Naive thymus-derived CD4-positive, alpha-beta T cell (primary cell): Measurements from ENCODE around the gene MACROD2. TPM values are rescaled to one million over a fixed set of nuclear protein-coding genes. Genes with fewer than 3 reads are reported as not detected.

Experiments used
- ATAC-seq: fragments of 150-1000 bp; cut with Tn5 transposase; 2 replicates; pipeline ENCODE4 v1.10.0; 2021; ENCODE audit warnings: mild to moderate bottlenecking, moderate library complexity
- CTCF ChIA-PET: fragments of 350-600 bp; sonication (Branson Sonifier 250); formaldehyde crosslinking; loops from one replicate; lab custom pipeline; 2021; ENCODE audit warnings: antibody characterized with exemption; lab: Charles Lee
- POLR2A ChIA-PET: fragments of 350-600 bp; sonication (Branson Sonifier 250); formaldehyde crosslinking; loops from one replicate; lab custom pipeline; 2021; ENCODE audit warnings: antibody characterized with exemption, inconsistent platforms; lab: Charles Lee
- DNase-seq, 9 donors: peaks; one replicate each; pipeline versions ENCODE4 v3.0.0 to v3.0.0-alpha.2; 2020 to 2022; ENCODE audit warnings: mixed read lengths in 1 of 9
- H3K27ac ChIP-seq: one replicate; pipeline ENCODE4 v1.7.0; 2013; ENCODE audit warnings: mild to moderate bottlenecking, low read depth, low read length, moderate library complexity
- H3K27me3 ChIP-seq, 2 donors: one replicate each; pipeline ENCODE4 v1.7.0; 2013; ENCODE audit warnings: low read length in 2 of 2, mild to moderate bottlenecking in 2 of 2, moderate library complexity in 2 of 2; ENCODE audit not compliant: control insufficient read depth in 2 of 2, insufficient read depth in 2 of 2
- H3K36me3 ChIP-seq, 3 experiments: 1 replicate in 2 of 3; 2 replicates in 1 of 3; pipeline ENCODE4 v1.7.0; 2013; ENCODE audit warnings: low read length in 3 of 3, mild to moderate bottlenecking in 3 of 3, moderate library complexity in 1 of 3; ENCODE audit not compliant: insufficient read depth in 3 of 3, control insufficient read depth in 2 of 3
- H3K4me1 ChIP-seq, 2 donors: one replicate each; pipeline ENCODE4 v1.7.0; 2013; ENCODE audit warnings: low read length in 2 of 2, mild to moderate bottlenecking in 2 of 2, moderate library complexity in 1 of 2; ENCODE audit not compliant: control insufficient read depth in 2 of 2, insufficient read depth in 2 of 2
- H3K4me3 ChIP-seq: 2 replicates; pipeline ENCODE4 v1.7.0; 2013; ENCODE audit warnings: mild to moderate bottlenecking, low read length
- H3K9me3 ChIP-seq, 3 experiments: 1 replicate in 2 of 3; 2 replicates in 1 of 3; pipeline ENCODE4 v1.7.0; 2013; ENCODE audit warnings: low read length in 3 of 3; ENCODE audit not compliant: control insufficient read depth in 2 of 3
- H3K27ac Mint-ChIP-seq, 9 donors: one replicate each; pipeline ENCODE4 v1.8.0; 2020 to 2022; ENCODE audit warnings: mixed read lengths in 9 of 9, mild to moderate bottlenecking in 8 of 9, moderate library complexity in 5 of 9, inconsistent platforms in 2 of 9
- H3K27me3 Mint-ChIP-seq, 5 donors: one replicate each; pipeline ENCODE4 v1.8.0; 2021 to 2022; ENCODE audit warnings: mixed read lengths in 5 of 5, mild to moderate bottlenecking in 1 of 5
- H3K36me3 Mint-ChIP-seq, 5 donors: one replicate each; pipeline ENCODE4 v1.8.0; 2020 to 2022; ENCODE audit warnings: mixed read lengths in 5 of 5, mild to moderate bottlenecking in 3 of 5, inconsistent platforms in 1 of 5
- H3K4me1 Mint-ChIP-seq, 7 donors: one replicate each; pipeline ENCODE4 v1.8.0; 2020 to 2022; ENCODE audit warnings: mixed read lengths in 7 of 7, mild to moderate bottlenecking in 3 of 7, inconsistent platforms in 1 of 7
- H3K4me3 Mint-ChIP-seq, 10 donors: one replicate each; pipeline ENCODE4 v1.8.0; 2020 to 2022; ENCODE audit warnings: mild to moderate bottlenecking in 10 of 10, mixed read lengths in 10 of 10, moderate library complexity in 6 of 10, inconsistent platforms in 2 of 10
- H3K9me3 Mint-ChIP-seq, 11 donors: one replicate each; pipeline ENCODE4 v1.8.0; 2020 to 2022; ENCODE audit warnings: mixed read lengths in 11 of 11, mild to moderate bottlenecking in 4 of 11, inconsistent platforms in 1 of 11, moderate library complexity in 1 of 11
- intact Hi-C, 2 donors: fragments of 100-400 bp; cut with micrococcal nuclease; formaldehyde crosslinking; loops; one replicate each; pipeline ENCODE4 v1.15.1; 2023
- polyA plus RNA-seq, 2 donors: library from polyadenylated mRNA; unstranded; fragments of 300-500 nt; fragmentation: Illumina TruSeq; gene quantifications; one replicate each; pipeline ENCODE4 v1.2.3, GENCODE V29; 2021
- total RNA-seq, 6 experiments: library from RNA in 5 of 6; stranded (reverse) in 5 of 6; gene quantifications; 1 replicate in 5 of 6; 2 replicates in 1 of 6; pipeline ENCODE4 v1.2.3 and lab custom pipeline; 2021 to 2026

Gene MACROD2
- total and polyA plus RNA-seq, 7 experiments from 2014 or later: 0.27 to 0.86 (median 0.34) TPM; not detected in 4

DNA sequence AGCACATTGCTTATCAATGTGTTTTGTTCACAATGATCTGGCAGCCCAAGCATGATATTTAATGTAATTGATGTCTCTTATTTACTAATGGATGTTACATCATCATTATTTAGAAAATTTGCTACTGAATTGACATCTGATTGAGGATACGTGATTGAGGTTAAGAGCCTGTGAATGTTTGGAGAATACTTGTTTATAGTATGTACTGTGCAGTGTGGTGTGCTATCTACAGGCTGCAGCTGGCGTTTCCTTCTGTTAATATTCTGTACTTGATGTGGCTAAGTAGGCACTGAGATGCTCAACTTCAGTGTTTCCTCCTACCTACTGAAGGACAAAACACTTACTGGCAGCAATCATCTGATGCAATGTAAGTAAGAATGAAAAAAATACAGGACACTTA, 1051.7 kb downstream of the MACROD2 start:
- no peaks in the 10 kb centered on the region for H3K27me3 Mint-ChIP-seq
- no peak for ATAC-seq
- ChIA-PET POLR2A (no interaction called here), CTCF (no interaction called here)
- peaks cover 0 to 21% (median 6%) of the 10 kb centered on the region in 11 donors for H3K9me3 Mint-ChIP-seq
- H3K27ac Mint-ChIP-seq: no peak overlapping the region
- H3K4me3 ChIP-seq: no peak overlapping the region
- H3K36me3 Mint-ChIP-seq: peaks cover 0 to 4% (median 0%) of the 10 kb centered on the region in 5 donors
- no peaks in the 10 kb centered on the region for H3K9me3 ChIP-seq
- H3K4me3 Mint-ChIP-seq: no peak overlapping the region
- intact Hi-C loops: no loop called here
- no peaks in the 10 kb centered on the region for H3K36me3 ChIP-seq
- no peaks in the 10 kb centered on the region for H3K4me1 Mint-ChIP-seq
- no peaks in the 10 kb centered on the region for H3K27me3 ChIP-seq
- H3K4me1 ChIP-seq: no peaks in the 10 kb centered on the region
- H3K27ac ChIP-seq: no peak overlapping the region
- no peak for DNase-seq

GRCh38 chr20:15047601-15048000, 1052.3 kb downstream of the MACROD2 start:
- H3K9me3 Mint-ChIP-seq: peaks cover 0 to 21% (median 6%) of the 10 kb centered on the region in 11 donors
- H3K4me1 Mint-ChIP-seq: no peaks in the 10 kb centered on the region
- no peak overlapping the region for H3K4me3 Mint-ChIP-seq
- H3K27ac Mint-ChIP-seq: no peak overlapping the region
- Histone ChIP-seq H3K36me3 (no peaks in the 10 kb centered on the region), H3K4me1 (no peaks in the 10 kb centered on the region), H3K27me3 (no peaks in the 10 kb centered on the region), H3K9me3 (no peaks in the 10 kb centered on the region), H3K27ac (no peak overlapping the region), H3K4me3 (no peak overlapping the region)
- POLR2A ChIA-PET: no interaction called here
- H3K36me3 Mint-ChIP-seq: peaks cover 0 to 4% (median 0%) of the 10 kb centered on the region in 5 donors
- DNase-seq (no peak), ATAC-seq (no peak)
- no peaks in the 10 kb centered on the region for H3K27me3 Mint-ChIP-seq
- intact Hi-C loops: no loop called here
- CTCF ChIA-PET: no interaction called here

DNA sequence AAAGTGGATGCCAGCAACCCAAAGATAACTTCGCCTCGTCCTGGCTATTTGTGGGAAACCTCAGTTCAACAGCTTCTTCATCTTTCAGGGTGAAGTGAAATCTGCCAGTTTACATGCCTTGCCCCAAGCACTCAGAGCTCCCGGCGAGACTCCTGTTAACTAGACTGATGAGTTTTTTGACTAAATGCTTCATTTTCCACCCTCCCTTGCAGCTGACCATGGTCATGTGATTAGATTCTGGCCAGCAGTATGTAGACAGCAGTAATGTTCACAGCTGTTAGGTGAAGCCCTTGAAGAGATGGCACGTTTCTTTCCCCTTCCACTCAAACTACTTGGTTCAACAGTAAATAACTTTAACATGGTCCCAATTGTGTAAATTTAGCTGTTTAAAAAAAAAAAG, 1060.9 kb downstream of the MACROD2 start:
- Mint-ChIP-seq H3K4me1 (no peaks in the 10 kb centered on the region), H3K27ac (no peak overlapping the region), H3K36me3 (no peaks in the 10 kb centered on the region), H3K27me3 (no peaks in the 10 kb centered on the region), H3K9me3 (peaks cover 0 to 12% (median under 1%) of the 10 kb centered on the region in 11 donors), H3K4me3 (no peak overlapping the region)
- Histone ChIP-seq H3K4me1 (no peaks in the 10 kb centered on the region), H3K36me3 (no peaks in the 10 kb centered on the region), H3K4me3 (no peak overlapping the region), H3K27ac (no peak overlapping the region), H3K9me3 (no peaks in the 10 kb centered on the region), H3K27me3 (no peaks in the 10 kb centered on the region)
- DNase-seq: no peak
- intact Hi-C loops: no loop called here
- POLR2A ChIA-PET: no interaction called here
- CTCF ChIA-PET: no interaction called here
- no peak for ATAC-seq

- H3K27ac ChIP-seq: no peak overlapping the region
- no peaks in the 10 kb centered on the region for H3K36me3 ChIP-seq
- H3K9me3 ChIP-seq: no peaks in the 10 kb centered on the region
- no peak for ATAC-seq
- ChIA-PET CTCF (no interaction called here), POLR2A (no interaction called here)
- Mint-ChIP-seq H3K27ac (no peak overlapping the region), H3K36me3 (no peaks in the 10 kb centered on the region), H3K4me3 (no peak overlapping the region), H3K9me3 (peaks cover 0 to 6% (median 3%) of the 10 kb centered on the region in 11 donors), H3K27me3 (no peaks in the 10 kb centered on the region), H3K4me1 (no peaks in the 10 kb centered on the region)
- intact Hi-C loops: no loop called here
- no peaks in the 10 kb centered on the region for H3K27me3 ChIP-seq
- H3K4me3 ChIP-seq: no peak overlapping the region
- H3K4me1 ChIP-seq: no peaks in the 10 kb centered on the region
- DNase-seq: no peak
Observed at GRCh38 chr20:15058841-15059240, 1063.5 kb downstream of the MACROD2 start.

DNA sequence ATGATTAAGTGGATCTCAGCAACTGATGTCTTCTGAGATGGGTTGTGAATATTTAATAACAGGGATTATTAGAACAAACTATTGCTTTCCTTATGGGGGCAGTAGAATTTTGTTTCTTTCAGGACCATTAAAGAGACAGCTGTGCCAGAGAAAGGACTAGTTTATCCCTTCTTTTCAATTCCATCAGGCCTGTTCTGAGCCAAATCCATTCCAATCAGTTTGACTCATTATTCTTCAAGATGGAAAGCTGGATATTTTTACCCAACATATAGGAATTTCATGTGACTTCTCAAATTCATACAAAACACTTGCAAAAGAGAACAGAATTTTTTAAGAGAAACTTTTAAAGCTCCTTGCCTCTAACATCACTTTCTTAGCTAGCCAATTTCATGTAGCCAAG, 1064.1 kb downstream of the MACROD2 start:
- Mint-ChIP-seq H3K4me3 (no peak overlapping the region), H3K4me1 (no peaks in the 10 kb centered on the region), H3K27me3 (no peaks in the 10 kb centered on the region), H3K9me3 (peaks cover 0 to 6% (median 3%) of the 10 kb centered on the region in 11 donors), H3K27ac (no peak overlapping the region), H3K36me3 (no peaks in the 10 kb centered on the region)
- ATAC-seq (no peak), DNase-seq (no peak)
- no peaks in the 10 kb centered on the region for H3K9me3 ChIP-seq
- no peak overlapping the region for H3K27ac ChIP-seq
- intact Hi-C loops: no loop called here
- no peaks in the 10 kb centered on the region for H3K27me3 ChIP-seq
- no peak overlapping the region for H3K4me3 ChIP-seq
- ChIA-PET POLR2A (no interaction called here), CTCF (no interaction called here)
- H3K36me3 ChIP-seq: no peaks in the 10 kb centered on the region
- no peaks in the 10 kb centered on the region for H3K4me1 ChIP-seq

DNA sequence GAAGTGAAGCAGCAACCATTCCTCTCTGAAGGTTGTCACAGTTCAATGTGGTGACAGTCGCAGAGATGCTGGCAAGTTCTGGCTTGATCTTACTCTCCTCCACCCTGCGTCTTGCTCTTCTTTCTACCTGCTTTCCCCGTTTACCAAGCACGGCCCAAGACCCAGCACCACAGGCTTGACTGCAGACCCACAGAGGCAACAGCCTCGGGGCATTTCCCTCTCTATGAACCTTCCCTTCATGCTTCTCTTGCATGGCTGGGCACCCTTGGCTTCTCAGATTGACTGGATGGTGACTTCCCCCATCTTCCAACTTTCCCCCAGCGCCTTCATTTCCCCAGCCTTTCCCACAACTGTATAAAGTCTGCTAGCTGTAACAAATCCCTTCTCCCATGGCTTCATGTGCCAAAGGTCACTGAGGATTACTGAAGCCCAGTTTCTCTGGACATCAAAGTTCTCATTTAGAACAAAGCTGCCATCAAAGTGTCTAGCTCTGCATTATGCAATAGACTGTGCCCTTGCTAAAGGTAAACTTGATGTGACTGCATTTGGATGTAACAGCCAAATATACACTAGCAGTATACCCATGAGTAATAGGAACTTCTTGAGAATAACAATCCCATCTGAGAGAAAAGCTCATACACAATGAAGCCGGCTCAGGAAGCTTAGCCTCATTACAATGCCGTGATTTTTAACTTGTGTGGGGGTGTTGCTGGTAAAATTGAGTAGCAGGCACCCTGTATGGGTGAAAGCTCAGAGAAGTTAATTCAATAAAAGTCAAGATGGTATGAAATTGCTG, 1065.1 kb downstream of the MACROD2 start:
- H3K27me3 ChIP-seq: no peaks in the 10 kb centered on the region
- CTCF ChIA-PET: interaction anchor here (0.6 kb wide), 1 partner anchor 9 kb away, joined by 3 read pairs; no protein-coding TSS in a partner anchor
- intact Hi-C loops: no loop called here
- H3K9me3 ChIP-seq: no peaks in the 10 kb centered on the region
- H3K9me3 Mint-ChIP-seq: peaks cover 0 to 6% (median 3%) of the 10 kb centered on the region in 11 donors
- no peaks in the 10 kb centered on the region for H3K36me3 ChIP-seq
- no peak overlapping the region for H3K27ac Mint-ChIP-seq
- no peaks in the 10 kb centered on the region for H3K4me1 Mint-ChIP-seq
- H3K36me3 Mint-ChIP-seq: no peaks in the 10 kb centered on the region
- no peak overlapping the region for H3K27ac ChIP-seq
- no peak overlapping the region for H3K4me3 Mint-ChIP-seq
- POLR2A ChIA-PET: no interaction called here
- no peaks in the 10 kb centered on the region for H3K4me1 ChIP-seq
- no peaks in the 10 kb centered on the region for H3K27me3 Mint-ChIP-seq
- no peak for ATAC-seq
- no peak overlapping the region for H3K4me3 ChIP-seq
- DNase-seq: no peak

DNA sequence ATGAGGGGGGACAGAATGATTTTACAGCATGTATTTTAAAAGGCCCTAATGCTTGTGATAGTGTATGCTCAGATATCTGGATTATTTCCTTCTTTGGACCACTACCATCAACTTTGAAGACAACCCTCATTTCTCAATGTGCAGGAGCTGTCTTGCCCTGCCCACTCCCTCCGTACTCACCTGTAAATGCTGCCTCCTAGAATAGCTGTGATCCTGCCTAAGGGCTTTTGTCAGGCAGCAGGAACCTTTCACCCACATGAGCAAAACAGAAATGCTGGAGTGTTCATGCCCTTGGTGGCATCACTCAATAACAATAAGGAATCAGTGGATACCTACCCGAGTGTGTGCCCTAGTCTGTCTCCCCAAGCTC, 1065.7 kb downstream of the MACROD2 start:
- Mint-ChIP-seq H3K27me3 (no peaks in the 10 kb centered on the region), H3K4me3 (no peak overlapping the region), H3K9me3 (peaks cover 0 to 6% (median 2%) of the 10 kb centered on the region in 11 donors), H3K4me1 (no peaks in the 10 kb centered on the region), H3K27ac (no peak overlapping the region), H3K36me3 (no peaks in the 10 kb centered on the region)
- intact Hi-C loops: no loop called here
- no peak overlapping the region for H3K4me3 ChIP-seq
- DNase-seq (no peak), ATAC-seq (no peak)
- H3K4me1 ChIP-seq: no peaks in the 10 kb centered on the region
- H3K9me3 ChIP-seq: no peaks in the 10 kb centered on the region
- CTCF ChIA-PET: no interaction called here
- no peak overlapping the region for H3K27ac ChIP-seq
- POLR2A ChIA-PET: no interaction called here
- no peaks in the 10 kb centered on the region for H3K27me3 ChIP-seq
- no peaks in the 10 kb centered on the region for H3K36me3 ChIP-seq
